HG02798 (cell line): ENCODE measurements around the gene CCDC54.

ENCODE experiments used
- ATAC-seq: cut with Tn5 transposase; IDR thresholded peaks from one replicate; pipeline ENCODE4 v1.9.1; 2021; ENCODE audit warnings: mild to moderate bottlenecking; ENCODE audit not compliant: unreplicated experiment, poor library complexity

The CCDC54 gene

DNA sequence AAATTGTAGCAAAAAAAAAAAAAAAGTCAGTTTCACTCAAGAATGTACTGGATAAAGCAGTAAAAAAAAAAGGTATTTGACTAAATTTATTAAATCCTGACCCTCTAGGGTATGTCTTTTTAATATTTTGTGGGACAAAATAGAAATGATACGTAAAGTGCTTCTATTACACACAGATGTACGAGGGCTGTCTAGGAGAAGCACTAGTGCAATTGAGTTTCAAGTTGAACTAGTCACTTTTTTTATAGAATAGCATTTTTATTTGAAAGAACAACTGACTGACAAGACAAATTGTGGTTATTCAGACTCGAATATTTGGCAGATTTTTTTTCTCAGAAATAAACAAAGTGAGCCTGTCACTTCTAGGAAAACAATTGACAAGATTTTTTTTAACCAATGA, 49.0 kb downstream of the CCDC54 start:
- ATAC-seq: no peak
